Measurements from ENCODE around the gene HNRNPDL. TPM values are rescaled to one million over a fixed set of nuclear protein-coding genes. Genes with fewer than 3 reads are reported as not detected.

The HNRNPDL gene
- polyA plus RNA-seq, 1 of the 3 experiments (the other 2 are of a cell fraction): 210 TPM

DNA sequence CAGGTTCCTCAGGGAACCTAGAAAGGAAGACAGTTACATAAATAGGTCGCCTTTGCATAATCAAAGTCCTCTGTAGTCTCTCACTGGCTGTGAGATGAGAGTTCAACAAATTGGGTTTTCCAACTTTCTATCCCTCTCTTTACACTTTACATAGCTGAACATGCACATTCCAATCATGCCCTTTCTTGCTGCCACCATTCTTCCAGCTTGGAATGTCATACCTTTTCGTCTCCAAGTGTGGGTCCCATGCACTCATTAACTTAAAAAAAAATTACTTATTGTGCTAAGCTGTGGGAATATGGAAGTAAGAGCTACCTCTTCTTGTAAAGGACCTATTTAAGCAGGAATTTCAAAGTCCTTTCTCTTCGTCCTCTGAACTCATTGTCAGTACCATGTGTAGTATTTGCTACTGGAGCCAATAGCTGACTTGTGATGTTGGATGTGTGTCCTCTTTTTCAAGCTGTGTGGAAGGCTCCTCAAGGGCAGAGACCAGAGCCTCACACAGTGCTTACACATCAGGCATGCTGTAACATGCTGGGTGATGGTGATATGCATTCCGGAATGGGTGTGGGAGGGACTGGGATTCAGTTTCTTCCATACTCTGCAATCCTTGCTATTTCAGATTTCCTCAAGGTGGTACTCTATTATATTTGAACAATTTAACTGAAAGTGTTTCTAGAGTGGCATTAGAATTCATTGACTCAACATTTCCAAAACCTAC, 7.2 kb upstream of the HNRNPDL start:
- Histone ChIP-seq H4K20me1 (ENCODE audit: insufficient read depth) (peaks cover 36% of the 10 kb centered on the region), H3K27me3 (ENCODE audit: insufficient read depth) (no peaks in the 10 kb centered on the region), H3K4me2 (no peak overlapping the region), H3K4me3 (ENCODE audit: low read depth in 2 of 2, low read length in 1 of 2) (no peak overlapping the region), H2AFZ (ENCODE audit: low read depth) (no peak overlapping the region), H3K9ac (no peak overlapping the region), H3K36me3 (replicated peaks in 1 of 2; ENCODE audit: control insufficient read depth in 1 of 2, insufficient read depth in 2 of 2, low read length in 1 of 2) (peaks cover 0 to 15% of the 10 kb centered on the region in 2 experiments), H3K27ac (ENCODE audit: low read depth in 2 of 2, low read length in 1 of 2) (no peak overlapping the region), H3K4me1 (ENCODE audit: control insufficient read depth in 1 of 2, insufficient read depth in 2 of 2, low read depth in 1 of 2, low read length in 1 of 2) (peaks cover 2 to 5% of the 10 kb centered on the region in 2 experiments; a peak in 3 of 4 replicates), H3K9me3 (no peaks in the 10 kb centered on the region), H3K79me2 (ENCODE audit: insufficient read depth) (peaks cover 99% of the 10 kb centered on the region), H3F3A (replicated peaks; ENCODE audit: insufficient read depth) (no peaks in the 10 kb centered on the region), H3K9me2 (no peaks in the 10 kb centered on the region)
- no peak for TF ChIP-seq JUND (IDR thresholded peaks at IDR 0.05)
- no peak for TF ChIP-seq POLR2AphosphoS5 (IDR thresholded peaks at IDR 0.05; ENCODE audit: low read depth, low read length)
- no peak for TF ChIP-seq SIN3A (IDR thresholded peaks at IDR 0.05; ENCODE audit: borderline replicate concordance, low read depth, low read length)
- TF ChIP-seq RFX5 (IDR thresholded peaks at IDR 0.05; ENCODE audit: low read length): no peak
- no peak for TF ChIP-seq MAX (IDR thresholded peaks at IDR 0.05; ENCODE audit: low read depth)
- TF ChIP-seq, protein P1, sequence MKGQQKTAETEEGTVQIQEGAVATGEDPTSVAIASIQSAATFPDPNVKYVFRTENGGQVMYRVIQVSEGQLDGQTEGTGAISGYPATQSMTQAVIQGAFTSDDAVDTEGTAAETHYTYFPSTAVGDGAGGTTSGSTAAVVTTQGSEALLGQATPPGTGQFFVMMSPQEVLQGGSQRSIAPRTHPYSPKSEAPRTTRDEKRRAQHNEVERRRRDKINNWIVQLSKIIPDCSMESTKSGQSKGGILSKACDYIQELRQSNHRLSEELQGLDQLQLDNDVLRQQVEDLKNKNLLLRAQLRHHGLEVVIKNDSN (IDR thresholded peaks at IDR 0.05; ENCODE audit: borderline replicate concordance, low read depth): no peak
- TF ChIP-seq YY1 (IDR thresholded peaks at IDR 0.05; ENCODE audit: low read depth): no peak
- no peak for TF ChIP-seq CTCF (IDR thresholded peaks at IDR 0.05)
- TF ChIP-seq ELF1 (IDR thresholded peaks at IDR 0.05): no peak
- TF ChIP-seq GATA2 (CRISPR knock-in tag; IDR thresholded peaks at IDR 0.05): no peak
- no peak for TF ChIP-seq NFIC (IDR thresholded peaks at IDR 0.05; ENCODE audit: borderline replicate concordance)
- TF ChIP-seq, protein P2, sequence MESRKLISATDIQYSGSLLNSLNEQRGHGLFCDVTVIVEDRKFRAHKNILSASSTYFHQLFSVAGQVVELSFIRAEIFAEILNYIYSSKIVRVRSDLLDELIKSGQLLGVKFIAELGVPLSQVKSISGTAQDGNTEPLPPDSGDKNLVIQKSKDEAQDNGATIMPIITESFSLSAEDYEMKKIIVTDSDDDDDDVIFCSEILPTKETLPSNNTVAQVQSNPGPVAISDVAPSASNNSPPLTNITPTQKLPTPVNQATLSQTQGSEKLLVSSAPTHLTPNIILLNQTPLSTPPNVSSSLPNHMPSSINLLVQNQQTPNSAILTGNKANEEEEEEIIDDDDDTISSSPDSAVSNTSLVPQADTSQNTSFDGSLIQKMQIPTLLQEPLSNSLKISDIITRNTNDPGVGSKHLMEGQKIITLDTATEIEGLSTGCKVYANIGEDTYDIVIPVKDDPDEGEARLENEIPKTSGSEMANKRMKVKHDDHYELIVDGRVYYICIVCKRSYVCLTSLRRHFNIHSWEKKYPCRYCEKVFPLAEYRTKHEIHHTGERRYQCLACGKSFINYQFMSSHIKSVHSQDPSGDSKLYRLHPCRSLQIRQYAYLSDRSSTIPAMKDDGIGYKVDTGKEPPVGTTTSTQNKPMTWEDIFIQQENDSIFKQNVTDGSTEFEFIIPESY (IDR thresholded peaks at IDR 0.05; ENCODE audit: borderline replicate concordance, low read depth): no peak
- no peak for TF ChIP-seq RXRA (IDR thresholded peaks at IDR 0.05; ENCODE audit: borderline replicate concordance, low read depth)
- TF ChIP-seq MXI1 (IDR thresholded peaks at IDR 0.05; ENCODE audit: low read depth, low read length): no peak
- no peak for TF ChIP-seq GABPA (IDR thresholded peaks at IDR 0.05; ENCODE audit: low read depth)
- TF ChIP-seq SMC3 (IDR thresholded peaks at IDR 0.05; ENCODE audit: low read depth, low read length): no peak
- no peak for TF ChIP-seq TCF12 (IDR thresholded peaks at IDR 0.05)
- TF ChIP-seq CHD2 (IDR thresholded peaks at IDR 0.05; ENCODE audit: low read length, partially characterized antibody): no peak
- TF ChIP-seq FOXM1 (IDR thresholded peaks at IDR 0.05; ENCODE audit: low read depth): no peak
- TF ChIP-seq REST (IDR thresholded peaks at IDR 0.05; ENCODE audit: low read depth, low read length): no peak
- DNase-seq: no peak
- POLR2A ChIA-PET: interaction anchor here (1.2 kb wide), 1 partner anchor 8 kb away, joined by 4 read pairs; no protein-coding TSS in a partner anchor
- 93% methylated on average over 4 of the region's 4 CpGs for WGBS (ENCODE audit: low lambda C conversion rate)
- CTCF ChIA-PET: interaction anchor here (1.2 to 2.3 kb wide), 3 partner anchors 8 to 302 kb away, joined by 3 to 7 read pairs (median 5); no protein-coding TSS in a partner anchor

All from SK-N-SH (cell line).